SJCRH30 (cell line): ENCODE data around the gene KCTD19. TPM values are rescaled to one million over a fixed set of nuclear protein-coding genes. Genes with fewer than 3 reads are reported as not detected.
A peak's percentile ranks its signal among the peaks of the same experiment; 100 is the strongest.

Experiments used
- DNase-seq, 2 experiments: peaks; one replicate each; pipeline ENCODE4 v3.0.0-alpha.2; 2015 to 2020
- H3K27ac ChIP-seq: fragments of 250-450 bp; sonication (Bioruptor Pico); 2 replicates; pipeline ENCODE4 v1.5.1; 2020; ENCODE audit warnings: mild to moderate bottlenecking, moderate library complexity
- H3K27me3 ChIP-seq: fragments of 250-450 bp; sonication (Bioruptor Pico); 2 replicates; pipeline ENCODE4 v1.5.1; 2020; ENCODE audit warnings: mild to moderate bottlenecking, moderate library complexity
- H3K36me3 ChIP-seq: fragments of 250-450 bp; sonication (Bioruptor Pico); 2 replicates; pipeline ENCODE4 v1.5.1; 2020; ENCODE audit warnings: mild to moderate bottlenecking, moderate library complexity
- H3K4me1 ChIP-seq: fragments of 250-450 bp; sonication (Bioruptor Pico); 2 replicates; pipeline ENCODE4 v1.5.1; 2020; ENCODE audit warnings: mild to moderate bottlenecking, moderate library complexity
- H3K4me3 ChIP-seq: fragments of 250-450 bp; sonication (Bioruptor Pico); 2 replicates; pipeline ENCODE4 v1.5.1; 2020; ENCODE audit warnings: mild to moderate bottlenecking, moderate library complexity
- H3K9me3 ChIP-seq: fragments of 250-450 bp; sonication (Bioruptor Pico); replicated peaks from 2 replicates; pipeline ENCODE4 v1.5.1; 2020; ENCODE audit warnings: mild to moderate bottlenecking, moderate library complexity
- total RNA-seq: library from RNA; depleted of rRNA; stranded (reverse); fragments of >200 nt; shearing (Covaris generic); gene quantifications from 2 replicates; pipeline ENCODE4 v1.2.3, GENCODE V29; 2014

Gene KCTD19
- total RNA-seq, 1 experiment from 2014 or later, result 0.04 TPM

- no peak for DNase-seq
- no peak overlapping the region for H3K4me3 ChIP-seq
- H3K9me3 ChIP-seq, result no peaks in the 10 kb centered on the region; the same call in 1 of the 2 replicates
- no peak overlapping the region for H3K27ac ChIP-seq
- no peaks in the 10 kb centered on the region for H3K27me3 ChIP-seq
- H3K36me3 ChIP-seq, result no peaks in the 10 kb centered on the region
- H3K4me1 ChIP-seq, result peaks cover 9% of the 10 kb centered on the region; the same call in 1 of the 2 replicates
These were observed 23.6 kb downstream of the KCTD19 start for GRCh38 chr16:67302970-67303369.

- H3K36me3 ChIP-seq, result no peaks in the 10 kb centered on the region
- no peaks in the 10 kb centered on the region for H3K27me3 ChIP-seq
- H3K27ac ChIP-seq, result no peak overlapping the region
- H3K4me1 ChIP-seq, result peaks cover 14% of the 10 kb centered on the region
- no peak overlapping the region for H3K4me3 ChIP-seq
- H3K9me3 ChIP-seq, result no peaks in the 10 kb centered on the region; the same call in 1 of the 2 replicates
- no peak for DNase-seq
These were observed 24.5 kb downstream of the KCTD19 start for GRCh38 chr16:67302076-67302475.

- Histone ChIP-seq H3K4me3 (no peak overlapping the region), H3K4me1 (peaks cover 23% of the 10 kb centered on the region), H3K27ac (no peak overlapping the region), H3K9me3 (no peaks in the 10 kb centered on the region; the same call in 1 of the 2 replicates), H3K27me3 (no peaks in the 10 kb centered on the region), H3K36me3 (no peaks in the 10 kb centered on the region)
- peak in 1 of 2 experiments; percentile 29 for DNase-seq
These were observed 25.3 kb downstream of the KCTD19 start for GRCh38 chr16:67301080-67301782.

- H3K9me3 ChIP-seq, result no peaks in the 10 kb centered on the region
- no peak for DNase-seq
These were observed 27.3 kb downstream of the KCTD19 start for GRCh38 chr16:67299269-67299668.

GRCh38 chr16:67298277-67298676 is 28.3 kb downstream of the KCTD19 start:
- Histone ChIP-seq H3K27ac (no peak overlapping the region), H3K36me3 (no peaks in the 10 kb centered on the region), H3K27me3 (no peaks in the 10 kb centered on the region), H3K4me1 (peaks cover 23% of the 10 kb centered on the region), H3K9me3 (no peaks in the 10 kb centered on the region), H3K4me3 (no peak overlapping the region)
- no peak for DNase-seq

More at GRCh38 chr16:67299269-67299668, 27.3 kb downstream of the KCTD19 start:
- Histone ChIP-seq H3K36me3 (no peaks in the 10 kb centered on the region), H3K27ac (no peak overlapping the region), H3K27me3 (no peaks in the 10 kb centered on the region), H3K4me1 (peaks cover 23% of the 10 kb centered on the region), H3K4me3 (no peak overlapping the region)

- peak; percentile 43 to 73 for DNase-seq
- Histone ChIP-seq H3K27me3 (no peaks in the 10 kb centered on the region), H3K4me1 (peaks cover 19% of the 10 kb centered on the region), H3K36me3 (no peaks in the 10 kb centered on the region), H3K4me3 (no peak overlapping the region), H3K9me3 (no peaks in the 10 kb centered on the region), H3K27ac (no peak overlapping the region)
These were observed 30.1 kb downstream of the KCTD19 start for GRCh38 chr16:67296420-67296819.

- no peak overlapping the region for H3K4me3 ChIP-seq
- no peaks in the 10 kb centered on the region for H3K9me3 ChIP-seq
- no peaks in the 10 kb centered on the region for H3K27me3 ChIP-seq
- peaks cover 18% of the 10 kb centered on the region for H3K4me1 ChIP-seq
- no peak overlapping the region for H3K27ac ChIP-seq
- DNase-seq, result no peak
- H3K36me3 ChIP-seq, result no peaks in the 10 kb centered on the region
These were observed 31.6 kb downstream of the KCTD19 start for GRCh38 chr16:67294938-67295361.

GRCh38 chr16:67294171-67294757 is 32.3 kb downstream of the KCTD19 start:
- Histone ChIP-seq H3K4me3 (no peak overlapping the region), H3K27me3 (no peaks in the 10 kb centered on the region), H3K4me1 (peaks cover 24% of the 10 kb centered on the region), H3K36me3 (no peaks in the 10 kb centered on the region), H3K9me3 (no peaks in the 10 kb centered on the region), H3K27ac (no peak overlapping the region)
- DNase-seq, result no peak

GRCh38 chr16:67291461-67291860 is 35.1 kb downstream of the KCTD19 start:
- no peak for DNase-seq
- no peak overlapping the region for H3K4me3 ChIP-seq
- H3K36me3 ChIP-seq, result no peaks in the 10 kb centered on the region
- H3K27me3 ChIP-seq, result no peaks in the 10 kb centered on the region
- no peaks in the 10 kb centered on the region for H3K9me3 ChIP-seq
- no peak overlapping the region for H3K27ac ChIP-seq
- H3K4me1 ChIP-seq, result peaks cover 13% of the 10 kb centered on the region

GRCh38 chr16:67287960-67288359 is 38.6 kb downstream of the KCTD19 start:
- no peaks in the 10 kb centered on the region for H3K9me3 ChIP-seq
- peaks cover 17% of the 10 kb centered on the region for H3K4me1 ChIP-seq
- H3K36me3 ChIP-seq, result no peaks in the 10 kb centered on the region
- H3K27ac ChIP-seq, result no peak overlapping the region
- no peak overlapping the region for H3K4me3 ChIP-seq
- DNase-seq, result no peak
- no peaks in the 10 kb centered on the region for H3K27me3 ChIP-seq

GRCh38 chr16:67286441-67287235 is 39.9 kb downstream of the KCTD19 start:
- H3K9me3 ChIP-seq, result no peaks in the 10 kb centered on the region
- no peak overlapping the region for H3K27ac ChIP-seq
- H3K4me1 ChIP-seq, result peaks cover 17% of the 10 kb centered on the region
- H3K36me3 ChIP-seq, result no peaks in the 10 kb centered on the region
- no peaks in the 10 kb centered on the region for H3K27me3 ChIP-seq
- no peak for DNase-seq
- no peak overlapping the region for H3K4me3 ChIP-seq

GRCh38 chr16:67284699-67285646 is 41.6 kb downstream of the KCTD19 start:
- no peaks in the 10 kb centered on the region for H3K36me3 ChIP-seq
- H3K27ac ChIP-seq, result no peak overlapping the region
- H3K4me3 ChIP-seq, result no peak overlapping the region
- peaks cover 13% of the 10 kb centered on the region for H3K4me1 ChIP-seq
- peak; percentile 72 to 75 for DNase-seq
- H3K27me3 ChIP-seq, result 0 out of 2 replicates have a peak, but pooled peaks cover 4% of the 10 kb centered on the region
- no peaks in the 10 kb centered on the region for H3K9me3 ChIP-seq

GRCh38 chr16:67283826-67284555 is 42.5 kb downstream of the KCTD19 start:
- H3K4me1 ChIP-seq, result peaks cover 7% of the 10 kb centered on the region
- DNase-seq, result no peak
- H3K27me3 ChIP-seq, result 0 out of 2 replicates have a peak, but pooled peaks cover 4% of the 10 kb centered on the region
- H3K4me3 ChIP-seq, result no peak overlapping the region
- no peaks in the 10 kb centered on the region for H3K9me3 ChIP-seq
- no peaks in the 10 kb centered on the region for H3K36me3 ChIP-seq
- H3K27ac ChIP-seq, result no peak overlapping the region
